GM19240 (cell line): ENCODE measurements around the gene HNRNPUL2.
A peak's percentile ranks its signal among the peaks of the same experiment; 100 is the strongest.

Experiments
- DNase-seq: peaks from one replicate; pipeline ENCODE4 v3.0.0; 2011; ENCODE audit warnings: low spot score; ENCODE audit not compliant: insufficient read length

Gene HNRNPUL2

DNA sequence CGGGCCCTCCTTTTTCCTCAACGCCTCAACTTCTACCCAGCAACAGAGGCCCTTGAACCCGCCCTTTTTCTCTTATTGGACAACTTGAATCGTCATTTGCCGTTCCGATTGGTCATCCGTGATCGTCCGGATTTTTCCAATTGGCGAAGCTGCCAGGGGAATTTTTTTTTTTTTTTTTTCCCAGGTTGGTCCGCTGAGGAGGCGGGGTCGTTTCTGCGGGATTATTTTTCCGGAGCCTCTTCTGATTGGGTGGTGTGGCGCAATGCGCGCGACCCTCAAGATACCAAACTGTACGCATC, 564 bp upstream of the HNRNPUL2 start:
- peak; percentile 60 for DNase-seq

- DNase-seq: no peak
These were observed 417 bp downstream of the HNRNPUL2 start for GRCh38 chr11:62726915-62727164.

GRCh38 chr11:62726156-62726914, 922 bp downstream of the HNRNPUL2 start:
- no peak for DNase-seq

- no peak for DNase-seq
These were observed 1.6 kb downstream of the HNRNPUL2 start for GRCh38 chr11:62725646-62726045.

DNA sequence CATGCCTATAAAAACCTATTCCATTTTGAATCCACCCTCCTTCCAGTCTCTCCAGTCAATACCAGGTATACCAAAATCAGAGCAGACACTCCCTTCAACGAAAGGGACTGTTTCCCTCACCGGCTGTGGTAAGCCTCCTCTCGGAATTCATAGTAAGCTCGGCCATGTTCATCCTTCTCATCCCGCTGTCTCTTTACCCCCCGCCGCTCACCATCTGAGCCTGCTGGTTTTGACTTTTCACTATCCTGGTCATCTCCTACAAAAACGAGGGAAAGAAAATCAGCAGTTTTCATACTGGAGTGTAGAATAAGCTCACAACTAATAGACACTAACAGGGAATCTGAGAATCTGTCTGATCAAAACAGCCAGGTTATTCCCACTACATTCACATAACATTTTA, 3.1 kb downstream of the HNRNPUL2 start:
- no peak for DNase-seq

DNA sequence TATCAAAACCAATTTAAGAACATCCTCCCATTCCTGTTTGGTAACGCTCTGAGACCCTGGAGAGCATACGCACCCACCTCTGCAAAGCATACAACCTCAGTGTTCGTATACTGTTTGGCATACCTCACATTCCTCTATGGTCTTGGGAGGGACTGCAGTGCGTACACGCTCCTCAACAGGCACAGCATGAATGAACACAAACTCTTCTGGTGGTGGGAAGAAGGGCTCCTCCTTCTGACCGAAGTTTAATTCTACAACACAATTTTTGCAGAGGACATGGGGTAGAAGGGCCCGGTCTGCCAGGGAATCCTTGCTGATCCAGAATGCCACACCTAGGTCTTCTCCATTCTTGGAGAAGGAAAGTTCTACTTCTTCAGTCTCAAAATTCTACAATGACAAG, 5.3 kb downstream of the HNRNPUL2 start:
- DNase-seq: no peak

GRCh38 chr11:62719302-62719978, 7.8 kb downstream of the HNRNPUL2 start:
- no peak for DNase-seq

GRCh38 chr11:62716816-62717215, 10.4 kb downstream of the HNRNPUL2 start:
- no peak for DNase-seq

DNA sequence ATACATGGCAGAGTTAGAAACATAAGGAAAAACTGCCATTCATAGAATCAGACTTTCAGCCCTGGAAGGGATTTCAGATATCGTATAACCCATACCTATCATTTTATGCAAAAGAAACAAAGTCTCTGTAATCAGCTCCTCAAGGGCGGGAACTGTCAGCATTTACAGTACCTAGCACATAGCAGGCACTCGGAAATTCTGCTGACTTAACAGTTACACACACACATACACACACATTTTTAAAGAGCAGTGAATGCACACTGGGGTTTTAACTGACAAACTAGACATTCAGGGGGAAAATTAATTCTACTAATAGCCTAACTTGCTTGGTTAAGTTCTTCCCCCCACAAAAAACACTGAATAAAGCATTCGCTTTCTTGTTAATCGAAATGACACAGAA, 11.1 kb downstream of the HNRNPUL2 start:
- DNase-seq: no peak

- DNase-seq: no peak
These were observed 11.8 kb downstream of the HNRNPUL2 start for GRCh38 chr11:62715150-62716130.

GRCh38 chr11:62713343-62713742, 13.9 kb downstream of the HNRNPUL2 start:
- no peak for DNase-seq

DNA sequence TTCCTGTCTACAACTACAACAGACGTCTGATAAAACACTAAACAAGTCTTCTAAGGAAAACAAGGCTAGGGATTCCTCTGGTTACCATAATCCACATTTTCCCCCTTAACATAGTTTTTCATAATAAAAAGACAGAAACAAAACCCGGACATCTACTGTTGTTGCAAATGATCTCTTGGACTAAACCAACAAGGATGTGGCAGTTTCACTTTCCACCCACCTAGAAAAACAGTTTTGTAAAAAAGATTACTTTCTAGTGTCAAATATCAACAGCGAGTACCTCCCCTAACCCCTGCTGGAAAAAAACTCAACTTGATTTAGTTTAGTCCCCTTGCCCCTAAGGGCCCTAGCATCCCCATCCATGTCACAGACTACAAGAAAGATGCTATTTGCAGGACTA, 14.4 kb downstream of the HNRNPUL2 start:
- no peak for DNase-seq

DNA sequence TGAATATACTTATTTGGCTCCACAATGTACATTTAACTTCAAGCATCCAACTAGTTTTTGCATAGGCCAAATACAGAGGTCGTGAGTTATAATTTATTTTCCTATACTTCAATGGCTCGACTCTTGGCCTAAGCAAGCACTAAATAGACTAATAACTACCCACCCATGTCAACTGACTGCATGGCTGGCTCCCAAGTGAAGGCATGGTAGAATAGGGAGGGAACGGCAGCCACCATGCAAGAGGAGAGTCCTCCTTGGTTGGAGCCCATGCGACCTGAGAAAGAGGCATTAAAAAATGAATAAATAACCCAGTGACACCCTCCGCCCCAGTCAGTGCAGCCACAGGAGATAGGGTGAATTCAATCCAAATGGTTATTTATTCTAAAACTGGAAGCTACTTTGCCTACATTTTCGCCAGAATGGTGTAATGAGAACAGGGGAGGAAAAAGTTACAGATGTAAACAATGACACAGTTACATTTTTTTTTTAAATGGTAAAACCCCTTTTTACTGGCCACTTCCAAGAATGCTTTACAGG, 14.9 kb downstream of the HNRNPUL2 start:
- no peak for DNase-seq

DNA sequence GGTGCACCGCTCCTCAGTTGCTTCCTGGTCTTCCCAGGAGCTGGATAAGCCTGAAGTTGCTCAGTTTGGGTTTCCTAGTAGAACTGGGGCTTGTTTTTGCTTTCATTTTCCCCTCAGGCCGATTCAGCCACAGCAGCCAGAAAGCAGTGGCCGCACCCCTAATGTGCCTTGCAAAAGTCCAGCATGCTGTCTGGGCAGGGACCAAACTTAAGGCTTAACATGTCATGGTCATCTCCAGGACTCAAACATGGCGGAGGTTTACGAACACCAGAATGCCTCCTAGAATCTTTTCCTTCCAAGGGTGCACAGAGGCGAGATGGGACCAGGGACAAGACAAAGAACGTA, 17.3 kb downstream of the HNRNPUL2 start:
- no peak for DNase-seq

DNA sequence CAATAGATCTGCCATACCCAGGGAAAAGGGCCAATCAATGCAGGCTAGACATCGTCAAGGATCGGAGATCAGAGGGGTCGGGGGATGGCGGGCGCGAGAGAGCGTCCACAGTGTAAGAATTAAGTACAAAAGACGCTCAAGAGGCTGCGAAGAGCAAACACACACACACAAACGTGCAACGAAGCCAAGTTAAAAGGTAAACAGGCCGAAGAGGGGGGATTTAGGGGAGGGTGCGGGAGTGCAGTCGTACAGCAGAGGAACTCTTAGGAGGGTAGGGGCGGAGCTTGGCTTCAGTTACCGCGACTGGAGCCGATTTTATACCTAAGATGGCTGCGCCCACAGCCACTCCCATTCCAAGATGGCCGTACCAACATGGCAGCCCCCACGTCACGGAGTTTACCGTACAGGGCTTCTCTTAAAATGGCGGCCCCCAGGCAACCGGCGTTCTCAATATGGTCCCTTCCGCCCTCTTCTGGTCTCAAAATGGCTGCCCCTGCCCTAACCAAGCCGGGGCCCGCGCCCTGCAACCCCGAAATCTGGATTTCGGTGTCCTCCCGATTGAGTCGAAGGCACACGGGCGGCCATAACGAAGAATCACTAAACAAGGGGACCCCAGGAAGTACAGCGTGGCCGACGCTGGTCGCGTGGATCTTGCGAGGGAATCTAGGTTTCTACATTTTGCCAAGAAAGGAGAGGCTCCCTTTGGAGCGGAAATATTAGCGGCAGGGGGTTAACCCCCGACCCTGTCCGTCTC, 17.8 kb downstream of the HNRNPUL2 start:
- DNase-seq: peak; percentile 85

DNA sequence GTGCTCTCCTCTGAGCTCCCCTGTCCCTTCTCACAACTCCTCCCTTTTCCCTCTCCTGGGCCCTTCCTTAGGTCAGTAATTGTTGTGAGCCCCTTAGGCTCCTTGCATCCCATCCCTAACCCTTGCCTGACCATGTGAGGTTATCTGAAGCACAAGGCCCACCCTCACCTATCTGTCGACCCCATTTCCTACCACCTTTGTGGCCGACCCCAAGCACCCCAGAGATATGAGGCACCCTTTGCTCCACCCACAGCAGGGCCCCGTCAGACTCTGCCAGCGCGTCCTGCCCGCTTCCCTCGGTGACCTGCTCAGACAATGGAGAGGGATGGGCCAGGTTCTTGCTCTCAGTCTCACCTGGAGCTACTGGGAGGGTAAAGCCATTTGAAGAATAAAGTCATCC, 18.5 kb downstream of the HNRNPUL2 start:
- no peak for DNase-seq

DNA sequence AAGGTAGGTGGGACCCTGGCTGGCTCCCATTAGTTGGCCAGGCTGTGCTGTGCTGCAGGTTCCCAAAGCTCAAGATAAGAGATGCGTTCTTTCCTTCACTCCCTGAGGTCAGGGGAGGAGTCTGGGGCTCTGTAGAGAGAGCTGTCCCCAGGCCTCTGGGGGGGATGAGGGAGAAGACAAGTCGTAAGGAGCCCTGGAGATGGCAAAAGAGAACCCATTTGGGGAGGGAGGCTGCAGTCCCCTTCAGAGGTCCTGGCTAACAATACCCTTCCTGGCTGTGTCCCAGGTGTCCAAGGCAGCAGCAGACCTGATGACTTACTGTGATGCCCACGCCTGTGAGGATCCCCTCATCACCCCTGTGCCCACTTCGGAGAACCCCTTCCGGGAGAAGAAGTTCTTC, 18.9 kb downstream of the HNRNPUL2 start:
- no peak for DNase-seq

DNA sequence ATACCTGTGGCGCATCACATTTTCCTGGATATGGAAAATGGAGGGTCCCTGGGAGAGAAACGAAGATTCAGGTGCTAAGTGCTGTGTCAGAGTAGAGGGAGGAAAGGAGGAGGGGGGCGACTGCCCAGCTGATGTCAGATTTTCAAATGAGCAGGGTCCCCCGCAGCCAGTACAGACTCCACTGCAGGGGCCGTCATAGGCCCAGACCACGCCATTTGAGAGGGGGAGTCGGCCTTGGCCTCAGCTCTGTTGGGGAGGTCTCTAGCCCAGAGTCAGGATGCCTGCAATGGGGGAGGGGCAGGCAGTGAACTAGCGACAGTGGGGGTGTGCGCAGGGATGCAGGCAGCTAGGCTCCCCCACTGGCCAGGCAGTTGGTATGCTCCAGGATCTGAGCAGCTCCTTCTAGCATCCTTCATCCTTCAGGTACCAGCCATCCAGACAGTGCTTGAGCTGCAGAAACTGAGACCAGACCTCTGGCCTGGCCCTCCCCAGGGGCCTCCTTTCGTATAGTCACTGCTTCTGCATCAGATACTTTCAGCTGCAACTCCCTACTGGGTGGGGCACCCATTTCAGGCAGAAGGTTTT, 19.9 kb downstream of the HNRNPUL2 start, which contains the start of the genes BSCL2 and GNG3:
Gene BSCL2, minus strand, starts transcription at position 148 of the 585 bp plus-strand sequence. CDS start 229 bp downstream, outside the sequence.
Gene GNG3, plus strand, starts transcription at position 400 of the 585 bp plus-strand sequence. CDS start 620 bp downstream, outside the sequence.
- DNase-seq: no peak

GRCh38 chr11:62706850-62707247, 20.4 kb downstream of the HNRNPUL2 start:
- DNase-seq: no peak

GRCh38 chr11:62705880-62706849, 21.1 kb downstream of the HNRNPUL2 start:
- DNase-seq: peak; percentile 72
